ENCODE measurements around the gene HDAC1. TPM values are rescaled to one million over a fixed set of nuclear protein-coding genes. Genes with fewer than 3 reads are reported as not detected.
A peak's percentile ranks its signal among the peaks of the same experiment; 100 is the strongest.

The HDAC1 gene
- total RNA-seq, 1 donor from 2014 or later, result 36.9 TPM

DNA sequence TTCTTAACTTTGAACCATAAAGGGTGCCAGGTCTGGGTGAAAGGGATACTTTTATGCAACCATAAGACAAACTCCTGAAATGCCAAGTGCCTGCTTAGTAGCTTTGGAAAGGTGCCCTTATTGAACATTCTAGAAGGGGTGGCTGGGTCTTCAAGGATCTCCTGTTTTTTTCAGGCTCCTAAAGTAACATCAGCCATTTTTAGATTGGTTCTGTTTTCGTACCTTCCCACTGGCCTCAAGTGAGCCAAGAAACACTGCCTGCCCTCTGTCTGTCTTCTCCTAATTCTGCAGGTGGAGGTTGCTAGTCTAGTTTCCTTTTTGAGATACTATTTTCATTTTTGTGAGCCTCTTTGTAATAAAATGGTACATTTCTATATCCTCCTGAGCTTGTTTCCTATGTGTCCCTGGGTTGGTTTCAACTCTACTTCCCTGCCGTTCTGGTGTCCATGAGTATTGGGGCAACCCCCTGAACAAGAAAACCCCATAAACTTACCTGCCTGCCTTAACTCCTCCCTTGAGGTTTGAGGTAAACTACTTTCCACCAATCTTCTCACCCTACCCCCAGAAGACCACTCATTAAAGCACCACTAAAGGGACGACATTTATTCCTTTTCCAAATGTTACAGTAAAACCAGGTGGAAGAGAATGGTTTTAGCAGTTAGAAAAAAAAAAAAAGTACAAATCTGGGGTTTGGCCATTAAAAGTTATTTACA is 41.5 kb downstream of the HDAC1 start:
- peaks cover 10% of the 10 kb centered on the region for H3K27me3 Mint-ChIP-seq (ENCODE audit: unreplicated experiment)
- H3K36me3 Mint-ChIP-seq (ENCODE audit: unreplicated experiment), result peaks cover 14% of the 10 kb centered on the region
- TF ChIP-seq CTCF (IDR thresholded peaks at IDR 0.05; ENCODE audit: partially characterized antibody, unreplicated experiment), result no peak
- H3K27ac Mint-ChIP-seq (ENCODE audit: unreplicated experiment), result peak overlapping the region; percentile 39
- H3K4me1 Mint-ChIP-seq (ENCODE audit: low read depth, unreplicated experiment), result peaks cover 20% of the 10 kb centered on the region
- peak overlapping the region; percentile 92 for H3K4me3 Mint-ChIP-seq (ENCODE audit: unreplicated experiment)
- no peak for DNase-seq
- H3K9me3 Mint-ChIP-seq (ENCODE audit: unreplicated experiment), result peaks cover 15% of the 10 kb centered on the region

DNA sequence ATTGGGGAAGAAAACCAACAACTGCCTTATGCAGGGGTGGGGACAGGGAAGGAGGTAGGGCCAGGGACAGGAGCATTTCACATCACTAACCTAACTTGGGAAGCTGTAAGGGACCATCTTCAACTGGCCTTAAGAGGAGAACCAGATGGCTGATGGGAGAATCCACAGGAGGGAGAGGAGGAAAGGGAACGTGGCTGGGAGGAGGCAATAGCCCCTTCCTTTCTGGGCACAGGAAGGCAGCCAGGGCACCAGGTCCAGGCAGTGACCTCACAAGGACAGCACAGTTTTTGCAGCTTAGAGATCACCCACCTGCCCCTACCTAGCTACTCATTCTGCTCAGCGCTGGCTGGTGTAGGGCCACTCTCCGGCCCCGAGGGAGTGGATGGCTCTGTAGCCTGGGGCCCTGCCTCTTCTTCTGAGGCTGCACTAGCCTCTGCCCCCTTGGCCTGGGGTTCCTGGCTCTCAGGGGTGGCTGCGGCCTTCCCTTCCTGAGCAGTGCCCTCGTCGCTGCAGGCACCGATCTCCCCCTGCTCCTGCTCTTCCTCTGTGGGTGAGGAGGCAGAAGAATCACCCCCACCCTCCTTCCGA is 42.5 kb downstream of the HDAC1 start:
- peak; percentile 51 for DNase-seq
- H3K27ac Mint-ChIP-seq (ENCODE audit: unreplicated experiment), result peak overlapping the region; percentile 85
- H3K4me1 Mint-ChIP-seq (ENCODE audit: low read depth, unreplicated experiment), result peaks cover 24% of the 10 kb centered on the region
- H3K9me3 Mint-ChIP-seq (ENCODE audit: unreplicated experiment), result peaks cover 19% of the 10 kb centered on the region
- no peak for TF ChIP-seq CTCF (IDR thresholded peaks at IDR 0.05; ENCODE audit: partially characterized antibody, unreplicated experiment)
- H3K27me3 Mint-ChIP-seq (ENCODE audit: unreplicated experiment), result peaks cover 10% of the 10 kb centered on the region
- H3K4me3 Mint-ChIP-seq (ENCODE audit: unreplicated experiment), result peak overlapping the region; percentile 92
- H3K36me3 Mint-ChIP-seq (ENCODE audit: unreplicated experiment), result peaks cover 14% of the 10 kb centered on the region

DNA sequence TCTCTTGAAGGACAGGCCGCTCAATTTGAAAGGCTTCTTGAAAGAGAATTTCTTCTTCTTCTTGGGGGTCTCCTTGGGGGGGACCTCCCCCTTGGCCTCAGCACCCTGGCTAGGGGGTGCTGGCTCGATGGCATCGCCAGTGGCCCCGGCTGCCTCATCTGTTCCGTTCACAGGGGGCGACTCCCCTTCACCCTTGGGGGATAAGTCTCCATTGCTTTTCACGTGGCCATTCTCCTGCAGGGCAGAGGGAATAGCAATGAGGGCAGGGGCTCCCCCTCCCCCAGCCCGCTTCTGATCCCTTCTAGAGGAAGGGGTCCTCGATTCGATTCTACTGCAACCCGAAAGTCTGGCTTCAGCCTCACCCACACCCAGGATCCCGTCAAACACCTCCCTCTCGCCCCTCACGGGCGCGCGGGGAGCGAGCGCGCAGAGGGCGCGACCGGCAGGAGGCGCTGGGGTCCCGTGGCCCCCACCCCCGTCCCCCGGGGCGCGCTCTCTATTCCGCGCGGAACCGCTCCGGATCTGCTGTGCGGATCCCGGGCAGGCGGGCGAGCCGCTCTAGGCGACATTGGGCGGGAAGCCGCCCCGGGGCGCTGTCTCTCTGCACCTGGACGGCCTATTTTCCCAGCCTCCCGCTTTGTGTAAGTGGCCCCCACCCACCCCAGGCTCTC is 43.1 kb downstream of the HDAC1 start:
- DNase-seq, result peak; percentile 61
- TF ChIP-seq CTCF (IDR thresholded peaks at IDR 0.05; ENCODE audit: partially characterized antibody, unreplicated experiment), result peak; percentile 57
- peak overlapping the region; percentile 85 for H3K27ac Mint-ChIP-seq (ENCODE audit: unreplicated experiment)
- peaks cover 18% of the 10 kb centered on the region for H3K9me3 Mint-ChIP-seq (ENCODE audit: unreplicated experiment)
- peaks cover 8% of the 10 kb centered on the region for H3K27me3 Mint-ChIP-seq (ENCODE audit: unreplicated experiment)
- peaks cover 14% of the 10 kb centered on the region for H3K36me3 Mint-ChIP-seq (ENCODE audit: unreplicated experiment)
- H3K4me1 Mint-ChIP-seq (ENCODE audit: low read depth, unreplicated experiment), result peaks cover 24% of the 10 kb centered on the region
- peak overlapping the region; percentile 92 for H3K4me3 Mint-ChIP-seq (ENCODE audit: unreplicated experiment)

- no peak for DNase-seq
- peaks cover 8% of the 10 kb centered on the region for H3K27me3 Mint-ChIP-seq (ENCODE audit: unreplicated experiment)
- no peak overlapping the region for H3K4me3 Mint-ChIP-seq (ENCODE audit: unreplicated experiment)
- no peak for TF ChIP-seq CTCF (IDR thresholded peaks at IDR 0.05; ENCODE audit: partially characterized antibody, unreplicated experiment)
- peaks cover 14% of the 10 kb centered on the region for H3K36me3 Mint-ChIP-seq (ENCODE audit: unreplicated experiment)
- H3K4me1 Mint-ChIP-seq (ENCODE audit: low read depth, unreplicated experiment), result peaks cover 24% of the 10 kb centered on the region
- no peak overlapping the region for H3K27ac Mint-ChIP-seq (ENCODE audit: unreplicated experiment)
- peaks cover 17% of the 10 kb centered on the region for H3K9me3 Mint-ChIP-seq (ENCODE audit: unreplicated experiment)
Measured at GRCh38 chr1:32335535-32335789, 43.6 kb downstream of the HDAC1 start.
